Urinary bladder (tissue), 4 donors: ENCODE measurements around the gene SDF4. TPM values are rescaled to one million over a fixed set of nuclear protein-coding genes. Genes with fewer than 3 reads are reported as not detected.
A peak's percentile ranks its signal among the peaks of the same experiment; 100 is the strongest.

Source experiments
- DNase-seq: peaks from one replicate; pipeline ENCODE4 v3.0.0-alpha.2; 2015; ENCODE audit errors: extremely low spot score
- H3K27ac ChIP-seq: one replicate; pipeline ENCODE4 v1.5.1; 2013; ENCODE audit warnings: low read depth, mild to moderate bottlenecking, moderate library complexity
- H3K36me3 ChIP-seq: one replicate; pipeline ENCODE4 v1.6.1; 2013; ENCODE audit warnings: mild to moderate bottlenecking, moderate library complexity; ENCODE audit not compliant: insufficient read depth
- H3K4me1 ChIP-seq: one replicate; pipeline ENCODE4 v1.6.1; 2013; ENCODE audit warnings: mild to moderate bottlenecking, moderate library complexity; ENCODE audit not compliant: insufficient read depth
- H3K4me3 ChIP-seq: one replicate; pipeline ENCODE4 v1.5.1; 2013; ENCODE audit warnings: low read depth, low read length
- WGBS: extraction: QIAGEN DNeasy Blood & Tissue Kit; methylation state at CpG from one replicate; pipeline ENCODE4 v1.1.7; 2013; 5-methylcytosine and 5-hydroxymethylcytosine counted together
- polyA plus RNA-seq: library from polyadenylated mRNA; stranded (reverse); fragments of 200-250 nt; gene quantifications from one replicate; pipeline ENCODE4 v1.2.3, GENCODE V29; 2013
- total RNA-seq: library from RNA; depleted of rRNA; stranded (reverse); fragments of >200 nt; gene quantifications from one replicate; pipeline ENCODE4 v1.2.3, GENCODE V29; 2014
- donor health status: healthy with polysubstance abuse.
- donor health status: healthy.

The SDF4 gene
- total RNA-seq = 36.7 TPM
- 176 TPM for polyA plus RNA-seq

- peak; percentile 82 for DNase-seq
- Histone ChIP-seq H3K4me1 (no peaks in the 10 kb centered on the region), H3K4me3 (peak within 1 kb of the TSS; percentile 83), H3K27ac (peak within 1 kb of the TSS; percentile 90), H3K36me3 (peaks cover 2% of the 10 kb centered on the region)
- under 1% methylated on average over 99 of the region's 99 CpGs for WGBS
Observed at GRCh38 chr1:1231400-1232207, at the start of gene SDF4. Gene SDF4, minus strand, starts transcription at chr1:1232001. Its CDS starts 3,229 bp downstream, at chr1:1228772.

GRCh38 chr1:1280782-1281481, 49.1 kb upstream of the SDF4 start:
- 90% methylated on average over 21 of the region's 21 CpGs for WGBS
- H3K4me1 ChIP-seq = no peaks in the 10 kb centered on the region
- H3K36me3 ChIP-seq = no peaks in the 10 kb centered on the region
- H3K4me3 ChIP-seq = no peak overlapping the region
- DNase-seq = no peak
- no peak overlapping the region for H3K27ac ChIP-seq

GRCh38 chr1:1279028-1279427, 47.2 kb upstream of the SDF4 start:
- 90% methylated on average over 16 of the region's 17 CpGs for WGBS
- no peak overlapping the region for H3K4me3 ChIP-seq
- no peaks in the 10 kb centered on the region for H3K4me1 ChIP-seq
- no peaks in the 10 kb centered on the region for H3K36me3 ChIP-seq
- no peak for DNase-seq
- no peak overlapping the region for H3K27ac ChIP-seq

- WGBS = 96% methylated on average over 13 of the region's 13 CpGs
Observed at GRCh38 chr1:1278620-1279019, 46.8 kb upstream of the SDF4 start.

GRCh38 chr1:1275836-1276235, 44.0 kb upstream of the SDF4 start:
- DNase-seq = no peak
- WGBS = 70% methylated on average over 9 of the region's 9 CpGs
- H3K36me3 ChIP-seq = no peaks in the 10 kb centered on the region
- H3K27ac ChIP-seq = no peak overlapping the region
- no peak overlapping the region for H3K4me3 ChIP-seq
- H3K4me1 ChIP-seq = peaks cover 4% of the 10 kb centered on the region

More at GRCh38 chr1:1278620-1279019, 46.8 kb upstream of the SDF4 start:
- H3K27ac ChIP-seq = no peak overlapping the region
- no peaks in the 10 kb centered on the region for H3K4me1 ChIP-seq
- H3K36me3 ChIP-seq = no peaks in the 10 kb centered on the region
- DNase-seq = no peak
- no peak overlapping the region for H3K4me3 ChIP-seq

- H3K4me3 ChIP-seq = no peak overlapping the region
- no peaks in the 10 kb centered on the region for H3K36me3 ChIP-seq
- no peak overlapping the region for H3K27ac ChIP-seq
- peaks cover 4% of the 10 kb centered on the region for H3K4me1 ChIP-seq
- 85% methylated on average over 15 of the region's 15 CpGs for WGBS
- DNase-seq = no peak
Observed at GRCh38 chr1:1274931-1275431, 43.2 kb upstream of the SDF4 start.

- WGBS = 18% methylated on average over 31 of the region's 31 CpGs
- peaks cover 4% of the 10 kb centered on the region for H3K4me1 ChIP-seq
- H3K27ac ChIP-seq = no peak overlapping the region
- H3K4me3 ChIP-seq = peak overlapping the region; percentile 99
- no peaks in the 10 kb centered on the region for H3K36me3 ChIP-seq
- DNase-seq = no peak
Observed at GRCh38 chr1:1274299-1274930, 42.6 kb upstream of the SDF4 start.

GRCh38 chr1:1273512-1274298, 41.9 kb upstream of the SDF4 start, which contains the start of gene UBE2J2:
Gene UBE2J2, minus strand, starts transcription at chr1:1273854. Its CDS starts 5,862 bp downstream, at chr1:1267992.
- peak within 1 kb of the TSS; percentile 57 for H3K27ac ChIP-seq
- under 1% methylated on average over 105 of the region's 105 CpGs for WGBS
- peak; percentile 67 for DNase-seq
- H3K4me3 ChIP-seq = peak within 1 kb of the TSS; percentile 99
- H3K4me1 ChIP-seq = peaks cover 4% of the 10 kb centered on the region
- no peaks in the 10 kb centered on the region for H3K36me3 ChIP-seq

GRCh38 chr1:1273209-1273511, 41.4 kb upstream of the SDF4 start:
- H3K4me3 ChIP-seq = peak overlapping the region; percentile 99
- H3K27ac ChIP-seq = peak overlapping the region; percentile 57
- no peaks in the 10 kb centered on the region for H3K36me3 ChIP-seq
- under 1% methylated on average over 31 of the region's 31 CpGs for WGBS
- DNase-seq = no peak
- H3K4me1 ChIP-seq = peaks cover 4% of the 10 kb centered on the region

- WGBS = 40% methylated on average over 43 of the region's 43 CpGs
- DNase-seq = no peak
- Histone ChIP-seq H3K4me1 (peaks cover 4% of the 10 kb centered on the region), H3K27ac (no peak overlapping the region), H3K36me3 (no peaks in the 10 kb centered on the region), H3K4me3 (peak overlapping the region; percentile 99)
Observed at GRCh38 chr1:1272341-1273208, 40.8 kb upstream of the SDF4 start.

GRCh38 chr1:1270813-1271212, 39.0 kb upstream of the SDF4 start:
- 68% methylated on average over 7 of the region's 7 CpGs for WGBS
- no peaks in the 10 kb centered on the region for H3K36me3 ChIP-seq
- H3K4me1 ChIP-seq = peaks cover 4% of the 10 kb centered on the region
- H3K4me3 ChIP-seq = no peak overlapping the region
- H3K27ac ChIP-seq = no peak overlapping the region
- no peak for DNase-seq

- WGBS = 96% methylated on average over 13 of the region's 13 CpGs
- no peak for DNase-seq
- H3K4me1 ChIP-seq = peaks cover 4% of the 10 kb centered on the region
- no peak overlapping the region for H3K27ac ChIP-seq
- no peak overlapping the region for H3K4me3 ChIP-seq
- no peaks in the 10 kb centered on the region for H3K36me3 ChIP-seq
Observed at GRCh38 chr1:1268284-1268682, 36.5 kb upstream of the SDF4 start.
